Measurements from ENCODE around the gene CHN2.

CHN2 gene

DNA sequence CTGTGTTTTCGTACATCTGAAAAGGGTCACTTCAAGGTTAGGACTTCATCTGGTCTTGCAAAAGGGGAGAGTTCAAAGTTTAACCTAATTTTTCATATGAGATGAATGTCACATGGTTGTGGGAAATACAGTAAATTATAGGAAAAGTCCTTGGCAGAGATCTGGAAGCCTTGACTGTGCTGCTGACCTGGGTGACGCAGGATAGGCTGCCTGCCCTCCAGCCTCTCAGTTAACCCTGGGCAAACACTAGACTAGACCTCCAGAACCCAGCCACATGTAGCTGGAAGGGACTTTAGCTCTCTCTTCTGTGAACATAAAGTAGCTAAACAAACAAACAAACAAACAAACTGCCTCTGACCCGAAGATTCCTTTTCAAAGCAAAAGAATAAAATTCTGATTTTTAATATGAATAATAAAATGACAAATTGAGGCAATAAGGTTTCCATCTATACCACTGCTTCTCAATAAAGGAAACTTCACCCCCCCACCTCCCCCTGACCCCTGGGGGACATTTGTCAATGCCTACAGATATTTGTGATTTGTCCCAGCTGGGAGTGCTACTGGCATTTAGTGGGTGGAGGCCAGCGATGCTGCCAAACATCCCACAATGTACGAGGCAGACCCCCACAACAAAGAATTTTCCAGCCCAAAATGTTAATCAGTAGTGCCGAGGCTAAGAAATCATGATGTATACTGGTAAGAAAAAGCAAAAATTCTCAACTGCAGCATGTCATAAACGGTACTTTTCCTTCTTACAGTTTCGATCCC lies 293.8 kb downstream of the CHN2 start:
- no peak for DNase-seq (ENCODE audit: low read depth, low spot score)

DNA sequence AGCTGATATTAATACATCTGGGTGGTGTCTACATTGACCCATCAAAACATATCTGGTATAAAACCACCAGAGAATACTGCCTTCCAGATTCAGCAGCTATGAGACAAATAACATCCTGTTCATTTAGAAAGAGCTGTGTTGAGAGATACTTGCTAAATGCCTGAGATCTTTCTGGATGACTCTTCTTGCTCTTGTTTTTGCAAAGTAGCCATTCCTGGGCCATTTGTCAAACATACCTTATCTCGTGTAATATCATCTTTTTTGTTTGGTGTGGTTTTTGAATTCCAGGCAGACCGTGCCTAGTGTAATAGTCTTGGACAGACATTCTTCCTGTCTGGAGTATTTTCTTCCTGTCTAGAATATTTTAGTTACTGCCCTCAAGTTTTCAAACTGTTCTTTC lies 294.4 kb downstream of the CHN2 start:
- DNase-seq (ENCODE audit: low read depth, low spot score), result no peak

DNA sequence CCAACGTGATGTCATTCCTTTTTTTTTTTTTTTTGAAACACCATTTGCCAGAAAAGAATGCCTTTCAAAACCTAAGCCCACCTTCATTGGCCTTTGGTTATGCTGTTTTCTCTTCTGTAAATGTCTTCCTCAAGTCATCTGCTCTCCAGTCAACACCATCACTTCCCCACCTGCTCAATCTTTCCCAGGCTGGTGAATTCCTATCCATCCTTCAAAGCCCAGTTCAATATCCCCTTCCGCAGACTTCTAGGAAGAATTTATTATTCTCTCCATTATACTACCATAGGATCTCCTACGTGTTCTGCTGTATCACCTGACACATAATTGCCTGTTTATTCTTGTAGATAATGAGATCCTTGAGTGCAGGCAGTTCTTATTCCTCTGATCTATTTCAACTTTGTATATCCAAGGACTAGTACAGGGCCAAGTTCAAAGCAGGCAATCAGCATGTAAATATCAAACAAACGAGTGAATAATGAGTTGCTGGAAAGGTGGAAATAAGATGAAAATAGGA lies 295.6 kb downstream of the CHN2 start:
- no peak for DNase-seq (ENCODE audit: low read depth, low spot score)

DNA sequence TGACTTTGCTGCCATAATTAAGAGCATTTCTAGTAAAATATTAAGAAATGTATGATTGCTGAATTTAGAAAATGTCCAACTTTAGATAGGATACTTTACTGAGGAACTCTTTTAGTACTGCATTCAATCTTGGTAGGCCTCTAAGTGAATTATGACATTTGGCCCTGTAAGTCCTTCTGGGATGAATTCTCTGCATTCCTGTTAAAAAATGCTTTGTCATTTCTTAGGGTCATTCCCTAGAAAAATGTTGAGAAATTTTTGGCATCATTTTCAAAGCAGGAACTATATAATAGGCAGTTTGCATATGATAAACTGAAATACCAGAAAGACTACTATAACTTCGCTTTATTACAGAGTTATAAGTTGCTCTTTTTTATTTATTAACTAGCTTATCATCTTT lies 299.8 kb downstream of the CHN2 start:
- no peak for DNase-seq (ENCODE audit: low read depth, low spot score)

DNA sequence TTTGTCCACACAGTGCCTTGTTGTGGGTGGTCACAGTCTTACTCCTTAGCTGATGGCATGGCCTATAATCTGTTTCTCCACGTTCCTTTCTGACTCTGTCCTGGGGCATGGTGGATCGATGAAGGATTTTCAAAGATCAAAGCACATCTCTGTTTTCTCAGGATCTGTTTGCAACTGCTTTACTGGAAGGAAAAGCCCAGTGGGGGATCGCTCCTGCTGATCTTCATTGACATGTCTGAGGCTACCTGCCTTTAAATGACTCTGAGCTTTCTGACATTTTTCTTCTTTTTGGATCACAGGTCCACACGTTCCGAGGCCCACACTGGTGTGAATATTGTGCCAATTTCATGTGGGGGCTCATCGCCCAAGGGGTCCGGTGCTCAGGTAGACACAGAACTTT lies 301.1 kb downstream of the CHN2 start:
- DNase-seq (ENCODE audit: low read depth, low spot score), result peak; percentile 67

DNA sequence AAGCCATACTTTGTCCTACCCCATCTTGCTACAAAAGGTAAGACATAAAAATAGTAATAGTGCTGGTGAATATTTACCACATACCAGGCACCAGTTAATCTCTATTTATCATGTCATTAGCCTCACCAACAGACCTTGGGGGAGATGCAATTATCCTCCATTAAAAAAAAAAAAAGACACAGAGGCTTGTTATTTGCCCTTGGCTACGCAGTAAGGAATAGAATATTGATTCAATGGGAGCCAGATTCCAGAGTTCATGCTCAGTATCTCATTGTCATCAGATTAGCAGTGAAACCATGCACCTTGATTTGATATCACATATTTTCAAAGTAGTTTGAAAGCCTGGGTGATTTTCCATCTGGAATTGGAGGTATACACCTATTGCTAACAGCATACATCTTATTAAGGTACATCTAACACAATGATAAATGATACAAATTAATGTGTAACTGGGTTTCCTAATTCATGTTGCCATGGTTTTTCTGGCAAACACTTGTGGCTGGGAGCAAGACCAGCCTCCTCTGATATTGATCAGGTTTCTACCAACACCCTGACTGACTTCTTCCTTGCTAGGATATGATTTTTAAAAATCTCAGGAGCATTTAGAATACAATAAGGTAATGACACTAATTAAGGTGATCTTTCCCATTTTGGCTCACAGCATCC lies 301.9 kb downstream of the CHN2 start:
- DNase-seq (ENCODE audit: low read depth, low spot score), result no peak

DNA sequence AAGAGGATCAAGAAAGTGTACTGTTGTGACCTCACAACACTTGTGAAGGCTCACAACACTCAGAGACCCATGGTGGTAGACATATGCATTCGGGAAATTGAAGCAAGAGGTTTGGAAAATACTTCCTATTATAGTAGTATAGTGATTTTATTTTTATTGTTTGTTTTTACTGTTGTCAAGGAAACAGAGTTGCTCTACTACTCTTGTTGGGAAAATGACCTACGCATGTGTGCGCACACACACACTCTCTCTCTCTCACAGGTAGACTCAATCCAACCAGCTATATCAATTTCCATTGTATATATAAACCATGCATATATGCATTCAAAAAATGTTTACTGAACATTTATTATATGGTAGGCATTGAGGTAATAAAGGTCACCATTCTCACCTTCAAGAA lies 305.4 kb downstream of the CHN2 start:
- no peak for DNase-seq (ENCODE audit: low read depth, low spot score)

DNA sequence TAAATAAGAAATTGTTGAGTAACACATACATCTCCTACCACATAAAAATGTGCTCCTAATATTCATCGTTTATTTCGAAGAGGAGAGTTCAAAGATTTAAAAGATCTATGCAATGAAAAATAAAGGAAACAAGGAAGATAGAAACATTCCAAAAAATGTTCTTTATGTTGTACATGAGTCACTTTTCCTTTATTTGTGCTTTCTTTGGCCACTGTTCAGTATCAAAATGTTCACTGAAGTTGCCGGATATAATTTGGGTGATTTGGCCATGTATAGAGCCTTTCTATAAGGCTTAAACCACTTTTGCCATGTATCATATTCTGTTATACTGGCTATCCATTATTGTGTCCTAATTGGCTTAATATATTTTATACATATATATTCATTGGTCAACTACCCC lies 306.1 kb downstream of the CHN2 start:
- DNase-seq (ENCODE audit: low read depth, low spot score), result no peak

DNA sequence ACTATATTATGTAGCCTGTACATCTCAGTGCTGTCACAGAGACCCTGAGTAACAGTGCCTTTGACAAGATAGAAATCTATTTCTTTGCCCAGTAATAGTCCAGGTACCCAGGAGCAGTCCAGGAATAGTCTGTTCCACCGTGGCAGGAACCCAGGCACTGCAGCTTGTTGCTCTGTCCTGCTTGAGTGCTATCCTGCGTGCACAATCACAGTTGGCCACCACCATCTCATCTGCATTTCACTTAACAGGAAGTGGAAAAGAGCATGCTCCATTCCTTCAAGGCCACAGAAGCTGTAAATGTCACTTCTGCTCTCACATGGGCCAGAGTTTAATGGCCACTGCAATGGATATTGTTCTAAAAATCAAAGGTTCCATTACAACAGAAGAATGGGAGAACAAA lies 307.6 kb downstream of the CHN2 start:
- no peak for DNase-seq (ENCODE audit: low read depth, low spot score)

DNA sequence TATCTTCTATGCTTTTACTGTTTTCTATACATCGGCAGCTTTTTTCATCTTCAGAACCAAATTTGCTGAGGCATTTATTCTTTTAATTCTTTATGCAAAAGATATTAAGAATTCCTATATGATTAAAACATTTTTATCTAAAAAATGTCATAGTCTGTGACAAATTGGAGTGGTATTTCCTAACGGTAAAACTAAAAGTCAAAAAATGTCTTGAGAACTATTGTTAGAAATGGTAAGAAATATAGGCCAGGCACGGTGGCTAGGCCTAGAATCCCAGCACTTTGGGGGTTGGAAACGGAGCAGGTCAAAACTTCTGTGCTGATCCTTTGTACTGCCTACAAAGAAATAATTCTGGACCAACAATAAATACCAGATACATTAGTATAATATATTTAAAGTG lies 311.4 kb downstream of the CHN2 start:
- DNase-seq (ENCODE audit: low read depth, low spot score), result no peak

DNA sequence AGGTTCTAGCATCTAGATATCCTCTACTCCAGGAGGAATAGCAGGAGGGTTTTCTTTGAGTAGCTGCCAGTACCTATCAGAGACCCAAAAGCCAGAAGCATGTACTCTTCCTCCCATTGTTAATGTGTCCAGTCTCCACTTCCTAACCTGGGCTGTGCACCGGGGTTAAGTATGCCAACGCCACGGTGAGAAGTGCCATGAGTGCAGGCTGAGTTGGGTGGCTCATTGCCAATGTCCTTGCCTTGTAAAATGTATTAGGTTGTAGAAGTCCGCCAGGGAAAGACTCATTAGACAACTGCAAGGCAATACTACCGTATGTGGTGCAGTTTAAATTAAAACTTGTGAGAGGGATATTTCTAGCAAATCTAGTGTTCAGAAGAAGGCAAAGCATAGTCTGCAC lies 314.0 kb downstream of the CHN2 start:
- DNase-seq (ENCODE audit: low read depth, low spot score), result no peak

DNA sequence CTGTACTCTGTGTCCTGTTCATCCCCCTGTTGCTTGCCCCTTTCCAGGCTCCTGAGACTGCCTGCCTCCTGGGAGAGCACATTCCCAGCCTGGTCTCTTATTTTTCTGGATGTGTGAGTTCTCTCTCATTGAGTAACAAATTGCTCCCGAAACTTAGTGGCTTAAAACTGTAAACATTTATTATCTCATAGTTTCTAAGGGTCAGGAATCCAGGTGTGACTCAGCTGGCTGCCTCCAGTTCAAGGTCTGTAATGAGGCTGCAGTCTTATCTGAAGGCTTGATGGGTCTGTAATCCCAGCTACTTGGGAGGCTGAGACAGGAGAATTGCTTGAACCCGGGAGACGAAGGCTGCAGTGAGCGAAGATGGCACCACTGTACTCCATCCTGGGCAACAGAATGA lies 315.5 kb downstream of the CHN2 start:
- DNase-seq (ENCODE audit: low read depth, low spot score), result no peak

DNA sequence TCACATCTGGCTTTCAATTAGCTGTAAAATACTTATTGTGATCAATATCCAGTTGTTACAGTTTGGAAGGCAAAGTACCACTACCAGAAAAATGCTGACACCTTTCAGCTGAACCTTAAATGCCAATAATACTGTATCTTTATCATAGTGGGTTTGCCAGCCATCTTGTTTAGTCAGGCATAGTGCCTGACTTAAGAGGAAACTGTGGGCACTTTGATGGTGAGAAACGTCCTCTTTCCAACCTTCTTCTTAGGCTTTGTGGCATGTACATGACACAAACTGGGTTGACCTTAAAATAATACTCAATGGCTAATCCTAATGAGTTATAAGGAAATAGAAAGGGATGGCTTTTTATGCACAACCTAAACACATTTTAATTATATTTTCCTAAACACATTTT lies 316.8 kb downstream of the CHN2 start:
- DNase-seq (ENCODE audit: low read depth, low spot score), result no peak

DNA sequence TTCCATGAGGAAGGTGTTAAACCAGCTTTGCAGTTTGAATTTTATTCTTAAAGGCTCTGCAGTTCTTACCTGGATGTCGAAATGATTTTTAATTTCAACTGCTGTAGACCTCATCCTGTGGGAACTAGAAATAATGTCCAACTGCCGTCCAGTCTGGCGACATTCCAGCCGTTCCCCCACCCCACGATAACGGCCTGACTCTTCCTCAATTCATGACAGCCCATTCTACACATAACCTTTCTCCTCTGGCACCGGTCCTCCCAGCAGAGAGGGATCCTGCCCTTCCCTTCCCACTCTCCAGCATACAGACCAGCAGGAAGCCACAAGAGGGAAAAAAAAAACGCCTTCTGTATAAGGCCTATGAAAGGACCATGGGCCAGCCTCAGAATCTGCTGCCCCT lies 317.3 kb downstream of the CHN2 start:
- DNase-seq (ENCODE audit: low read depth, low spot score), result no peak

DNA sequence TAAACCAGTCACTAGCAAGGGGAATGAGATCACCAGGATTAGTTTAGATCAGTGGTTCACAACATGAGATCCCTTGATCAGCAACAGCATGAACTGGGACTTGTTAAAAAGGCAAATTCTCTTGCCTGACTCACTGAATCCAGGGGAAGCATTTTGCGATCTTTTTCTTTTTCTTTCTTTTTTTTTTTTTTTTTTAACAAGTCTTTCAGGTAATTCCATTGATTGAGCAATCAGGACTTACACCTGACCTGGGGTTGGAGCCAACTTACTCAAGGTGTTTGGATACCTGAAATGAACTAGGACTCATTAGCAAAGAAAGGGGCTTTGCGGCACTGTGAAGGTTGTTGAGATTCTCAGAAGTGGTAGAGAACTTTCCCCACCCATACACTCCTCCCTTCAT lies 321.9 kb downstream of the CHN2 start:
- DNase-seq (ENCODE audit: low read depth, low spot score), result no peak

DNA sequence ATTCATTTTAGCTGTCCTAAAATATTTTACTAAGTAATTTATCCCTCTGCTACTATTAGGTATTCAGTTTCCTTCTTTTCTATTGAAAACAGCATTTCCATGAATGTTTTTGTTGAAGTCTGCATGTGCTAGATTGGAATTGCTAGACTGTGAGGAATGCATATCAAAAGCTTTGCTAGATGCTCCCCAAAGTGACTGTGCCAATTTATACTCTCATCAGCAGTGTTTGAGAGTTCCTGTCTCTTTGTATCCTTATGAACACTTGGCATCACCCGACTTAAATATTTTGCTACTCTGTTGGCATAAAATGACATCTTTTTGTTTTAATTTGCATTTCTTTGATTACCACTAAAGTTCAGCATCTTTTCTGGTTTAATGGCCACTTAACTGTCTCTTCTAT lies 324.0 kb downstream of the CHN2 start:
- no peak for DNase-seq (ENCODE audit: low read depth, low spot score)

DNA sequence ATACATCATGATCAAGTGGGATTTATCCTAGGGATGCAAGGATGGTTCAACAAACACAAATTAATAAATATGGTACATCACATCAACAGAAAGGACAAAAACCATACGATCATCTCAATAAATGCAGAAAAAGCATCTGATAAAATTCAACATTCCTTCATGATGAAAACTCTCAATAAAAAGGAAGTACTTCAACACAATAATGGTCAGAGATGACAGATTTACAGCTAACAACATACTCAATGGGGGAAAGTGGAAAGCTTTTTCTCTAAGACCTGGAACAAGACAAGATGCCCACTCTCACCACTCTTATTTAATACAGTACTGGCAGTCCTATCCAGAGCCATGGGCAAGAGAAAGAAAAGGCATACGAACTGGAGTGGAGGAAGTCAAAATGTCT lies 329.2 kb downstream of the CHN2 start:
- DNase-seq (ENCODE audit: low read depth, low spot score), result no peak

DNA sequence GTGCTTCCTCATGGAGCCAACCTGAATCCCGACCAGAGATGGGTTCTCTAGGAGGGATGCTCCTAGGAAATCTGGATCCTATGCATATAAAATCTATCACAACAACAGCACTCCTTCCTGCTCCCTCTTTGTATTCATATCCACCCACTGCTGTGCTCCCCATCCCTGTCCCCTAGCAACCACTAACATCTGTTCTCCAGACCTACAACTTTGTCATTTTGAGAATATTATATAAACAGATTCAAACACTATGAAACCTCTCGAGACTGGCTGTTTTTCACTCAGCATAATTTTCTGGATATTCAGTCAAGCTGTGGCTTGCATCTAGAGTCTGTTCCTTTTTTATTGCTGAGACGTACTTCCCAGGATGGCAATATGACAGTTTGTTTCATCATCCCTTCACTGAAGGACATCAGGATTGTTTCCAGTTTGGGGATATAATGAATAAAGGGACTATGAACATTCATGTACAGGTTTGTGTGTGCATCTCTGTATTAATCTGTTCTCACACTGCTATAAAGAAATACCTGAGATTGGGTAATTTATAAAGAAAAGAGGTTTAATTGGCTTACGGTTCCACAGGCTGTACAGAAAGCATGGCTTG lies 333.0 kb downstream of the CHN2 start:
- no peak for DNase-seq (ENCODE audit: low read depth, low spot score)

DNA sequence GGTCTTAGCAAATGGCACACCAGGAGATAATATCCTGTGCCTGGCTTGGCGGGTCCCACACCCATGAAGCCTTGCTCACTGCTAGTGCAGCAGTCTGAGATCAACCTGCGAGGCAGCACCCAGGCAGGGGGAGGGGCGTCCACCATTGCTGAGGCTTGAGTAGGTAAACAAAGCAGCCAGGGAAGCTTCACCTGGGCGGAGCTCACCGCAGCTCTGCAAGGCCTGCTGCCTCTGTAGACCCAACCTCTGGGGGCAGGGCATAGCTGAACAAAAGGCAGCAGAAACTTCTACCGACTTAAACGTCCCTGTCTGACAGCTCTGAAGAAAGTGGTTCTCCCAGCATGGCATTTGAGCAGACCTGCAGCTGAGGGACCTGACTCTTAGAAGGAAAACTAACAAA lies 334.0 kb downstream of the CHN2 start:
- DNase-seq (ENCODE audit: low read depth, low spot score), result peak; percentile 69

Data from ELF-1 (cell line).